ENCODE results near the gene DTX1. TPM values are rescaled to one million over a fixed set of nuclear protein-coding genes. Genes with fewer than 3 reads are reported as not detected.

DTX1 gene
- 0.32 to 0.67 TPM (median 0.46 TPM) in 5 replicates for total RNA-seq (2022; extraction: Qiagen RNA extraction; ENCODE audit: low read depth)

GRCh38 chr12:113056631-113057488, at the start of gene DTX1:
DTX1 (plus strand) TSS chr12:113056730; CDS start chr12:113058193, 1,463 bp downstream.

GRCh38 chr12:113135178-113136127, 78.9 kb downstream of the DTX1 start, which contains the start of gene RASAL1:
RASAL1 (minus strand) TSS chr12:113135761; CDS start chr12:113135462, 299 bp downstream.

Other genes starting within 250 kb of the DTX1 start
- 41.9 to 76.3 TPM (median 65.0 TPM) in 5 replicates for gene OAS1, start 149.8 kb upstream of the DTX1 start, total RNA-seq (2022; extraction: Qiagen RNA extraction; ENCODE audit: low read depth)
- 23.3 to 29.8 TPM (median 28.1 TPM) in 5 replicates for gene OAS3, start 118.3 kb upstream of the DTX1 start, total RNA-seq (2022; extraction: Qiagen RNA extraction; ENCODE audit: low read depth)
- gene OAS2, start 78.2 kb upstream of the DTX1 start, total RNA-seq (2022; extraction: Qiagen RNA extraction; ENCODE audit: low read depth) = 0.22 to 0.38 TPM (median 0.30 TPM) in 5 replicates
- 0.19 to 0.62 TPM (median 0.28 TPM) in 5 replicates for gene RASAL1, start 79.0 kb downstream of the DTX1 start, total RNA-seq (2022; extraction: Qiagen RNA extraction; ENCODE audit: low read depth)
- 0.11 to 0.15 TPM in 2 of 5 replicates, not detected in the others for gene CFAP73, start 93.0 kb downstream of the DTX1 start, total RNA-seq (2022; extraction: Qiagen RNA extraction; ENCODE audit: low read depth)
- 52.0 to 89.2 TPM (median 82.5 TPM) in 5 replicates for gene DDX54, start 128.7 kb downstream of the DTX1 start, total RNA-seq (2022; extraction: Qiagen RNA extraction; ENCODE audit: low read depth)
- 27.9 to 38.7 TPM (median 35.9 TPM) in 5 replicates for gene RITA1, start 129.0 kb downstream of the DTX1 start, total RNA-seq (2022; extraction: Qiagen RNA extraction; ENCODE audit: low read depth)
- 17.8 to 23.3 TPM (median 18.5 TPM) in 5 replicates for gene TPCN1, start 164.7 kb downstream of the DTX1 start, total RNA-seq (2022; extraction: Qiagen RNA extraction; ENCODE audit: low read depth)